ENCODE measurements around the gene MGAT4D. TPM values are rescaled to one million over a fixed set of nuclear protein-coding genes. Genes with fewer than 3 reads are reported as not detected.

The MGAT4D gene
- total and polyA plus RNA-seq, 2 donors (not counting 1 experiment from before 2014, with no cell fraction given): not detected

- intact Hi-C loops (cut with micrococcal nuclease): loop anchor here (1.0 to 10.0 kb wide), 11 partner anchors 32 to 1507 kb away; partner anchors contain the start of genes MAML3, NOCT, RAB33B and SCOC
Observed at GRCh38 chr4:140523857-140524742, 26.0 kb upstream of the MGAT4D start, which contains the start of gene ELMOD2. TSS of gene ELMOD2 (plus strand) at chr4:140524168. CDS start at chr4:140525429, 1,261 bp downstream.

More at GRCh38 chr4:140523857-140524742, 26.0 kb upstream of the MGAT4D start, which contains the start of gene ELMOD2:
- H3K9me3 Mint-ChIP-seq (ENCODE audit: insufficient read depth): no peaks in the 10 kb centered on the region
- Histone ChIP-seq H3K4me3 (ENCODE audit: control extremely low read depth in 1 of 5, extremely low read depth in 1 of 5, insufficient read depth in 1 of 5, low read depth in 2 of 5, low read length in 4 of 5) (peak within 1 kb of the TSS; percentile 65 to 89 (median 78)), H3K36me3 (replicated peaks in 1 of 2; ENCODE audit: control extremely low read depth in 1 of 2, control insufficient read depth in 1 of 2, extremely low read depth in 1 of 2, insufficient read depth in 2 of 2, low read length in 1 of 2) (peaks cover 4 to 5% of the 10 kb centered on the region in 2 experiments), H3K9me3 (ENCODE audit: control extremely low read depth in 1 of 3, control insufficient read depth in 2 of 3, insufficient read depth in 1 of 3, low read length in 2 of 3) (peaks cover 0 to 1% (median 0%) of the 10 kb centered on the region in 3 donors), H2AFZ (ENCODE audit: insufficient read depth, low read depth, low read length, poor library complexity, severe bottlenecking) (peak within 1 kb of the TSS; percentile 99), H3K9ac (ENCODE audit: low read length) (peak within 1 kb of the TSS; percentile 88), H3K27me3 (replicated peaks in 1 of 4; ENCODE audit: control extremely low read depth in 1 of 4, control insufficient read depth in 3 of 4, insufficient read depth in 4 of 4, low read length in 3 of 4) (no peaks in the 10 kb centered on the region), H3K4me2 (replicated peaks; ENCODE audit: low read depth, low read length, poor library complexity, severe bottlenecking) (peak within 1 kb of the TSS; percentile 79), H3K79me2 (ENCODE audit: control insufficient read depth, insufficient read depth, low read length) (no peaks in the 10 kb centered on the region), H3K27ac (ENCODE audit: low read length in 2 of 2) (peak within 1 kb of the TSS; percentile 59 to 71), H3K4me1 (ENCODE audit: control insufficient read depth in 2 of 2, insufficient read depth in 2 of 2, low read length in 2 of 2) (peaks cover 12 to 13% of the 10 kb centered on the region in 2 donors), H4K20me1 (ENCODE audit: control insufficient read depth, insufficient read depth, low read length, poor library complexity, severe bottlenecking) (no peaks in the 10 kb centered on the region)
- H3K4me3 Mint-ChIP-seq: peak within 1 kb of the TSS; percentile 91
- ATAC-seq (ENCODE audit: low read depth) (peak; percentile 99), DNase-seq (peak; percentile 98)
- peak within 1 kb of the TSS; percentile 86 for H3K27ac Mint-ChIP-seq
- ChIA-PET POLR2A (interaction anchor here (0.6 to 1.0 kb wide), 2 partner anchors 127 to 267 kb away, joined by 3 read pairs; no protein-coding TSS in a partner anchor), CTCF (interaction anchor here (0.6 to 2.9 kb wide), 16 partner anchors 8 to 512 kb away, joined by 3 to 16 read pairs (median 3); partner anchors contain the start of gene SCOC)
- TF ChIP-seq CTCF (IDR thresholded peaks at IDR 0.05) (peak; percentile 92), EZH2 (IDR thresholded peaks at IDR 0.05; ENCODE audit: borderline replicate concordance, insufficient read depth, low read depth, low read length, poor library complexity, severe bottlenecking) (no peak)
- WGBS (ENCODE audit: insufficient coverage): under 1% methylated on average over 73 of the region's 77 CpGs
- H3K4me1 Mint-ChIP-seq: peaks cover 16% of the 10 kb centered on the region
- H3K27me3 Mint-ChIP-seq: no peaks in the 10 kb centered on the region
